ENCODE measurements around the gene MEGF10. TPM values are rescaled to one million over a fixed set of nuclear protein-coding genes. Genes with fewer than 3 reads are reported as not detected.

Gene MEGF10
- total and polyA plus RNA-seq, 10 donors: 0.02 to 2.2 (median 0.22) TPM

GRCh38 chr5:127322403-127322802 is 31.8 kb downstream of the MEGF10 start:
- WGBS, 5 donors: 76 to 92% (median 82%) methylated on average over 1 of the region's 1 CpG
- Histone ChIP-seq H3K36me3 (no peaks in the 10 kb centered on the region), H3K4me3 (no peak overlapping the region), H3K27ac (no peak overlapping the region), H3K27me3 (replicated peaks in 1 of 7) (no peaks in the 10 kb centered on the region), H3K4me1 (peaks cover 0 to 12% (median 0%) of the 10 kb centered on the region in 6 donors), H3K9me3 (no peaks in the 10 kb centered on the region)
- intact Hi-C loops (cut with DNase I; ENCODE audit: low total_unique reads): no loop called here
- no peak for TF ChIP-seq POLR2A (IDR thresholded peaks at IDR 0.05)
- no peak for TF ChIP-seq POLR2AphosphoS5 (IDR thresholded peaks at IDR 0.05)
- no peak for TF ChIP-seq CTCF (IDR thresholded peaks at IDR 0.05 in 8 of 11, conservative IDR thresholded peaks at IDR 0.05 in 3 of 11)
- no peak for DNase-seq

- no peak for TF ChIP-seq CTCF (IDR thresholded peaks at IDR 0.05 in 8 of 11, conservative IDR thresholded peaks at IDR 0.05 in 3 of 11)
These were observed 34.2 kb downstream of the MEGF10 start for GRCh38 chr5:127324756-127325155.

GRCh38 chr5:127326431-127326830 is 35.8 kb downstream of the MEGF10 start:
- H3K4me1 ChIP-seq: no peaks in the 10 kb centered on the region
- no peak overlapping the region for H3K27ac ChIP-seq
- 72 to 84% (median 79%) methylated on average over 4 of the region's 4 CpGs for WGBS, 5 donors
- no peak for DNase-seq
- intact Hi-C loops (cut with DNase I; ENCODE audit: low total_unique reads): no loop called here
- no peaks in the 10 kb centered on the region for H3K9me3 ChIP-seq
- TF ChIP-seq POLR2AphosphoS5 (IDR thresholded peaks at IDR 0.05) (no peak), CTCF (IDR thresholded peaks at IDR 0.05 in 8 of 11, conservative IDR thresholded peaks at IDR 0.05 in 3 of 11) (no peak), POLR2A (IDR thresholded peaks at IDR 0.05) (no peak)
- H3K36me3 ChIP-seq: no peaks in the 10 kb centered on the region
- H3K4me3 ChIP-seq: no peak overlapping the region
- H3K27me3 ChIP-seq (replicated peaks in 1 of 7): peaks cover 0 to 5% (median 0%) of the 10 kb centered on the region in 7 donors

More at GRCh38 chr5:127324756-127325155, 34.2 kb downstream of the MEGF10 start:
- Histone ChIP-seq H3K27ac (no peak overlapping the region), H3K9me3 (no peaks in the 10 kb centered on the region), H3K4me3 (no peak overlapping the region), H3K36me3 (no peaks in the 10 kb centered on the region), H3K27me3 (replicated peaks in 1 of 7) (no peaks in the 10 kb centered on the region), H3K4me1 (peaks cover 0 to 12% (median 0%) of the 10 kb centered on the region in 6 donors)
- no peak for DNase-seq
- 92 to 99% (median 94%) methylated on average over 3 of the region's 3 CpGs for WGBS, 5 donors
- intact Hi-C loops (cut with DNase I; ENCODE audit: low total_unique reads): no loop called here

- no peaks in the 10 kb centered on the region for H3K4me1 ChIP-seq
- H3K27ac ChIP-seq: no peak overlapping the region
- WGBS, 5 donors: 27 to 47% (median 41%) methylated on average over 1 of the region's 1 CpG
- H3K4me3 ChIP-seq: no peak overlapping the region
- intact Hi-C loops (cut with DNase I; ENCODE audit: low total_unique reads): no loop called here
- TF ChIP-seq CTCF (IDR thresholded peaks at IDR 0.05 in 8 of 11, conservative IDR thresholded peaks at IDR 0.05 in 3 of 11) (no peak), POLR2A (IDR thresholded peaks at IDR 0.05) (no peak), POLR2AphosphoS5 (IDR thresholded peaks at IDR 0.05) (no peak)
- DNase-seq: no peak
- H3K9me3 ChIP-seq: no peaks in the 10 kb centered on the region
- no peaks in the 10 kb centered on the region for H3K36me3 ChIP-seq
- peaks cover 0 to 5% (median 0%) of the 10 kb centered on the region in 7 donors for H3K27me3 ChIP-seq (replicated peaks in 1 of 7)
These were observed 36.6 kb downstream of the MEGF10 start for GRCh38 chr5:127326976-127327755.

All from spleen (tissue), 11 donors.